B cell (primary cell): Measurements from ENCODE around the gene PRR35.

ENCODE experiments used
- CTCF ChIP-seq: fragments of 200-600 bp; IDR thresholded peaks from one replicate; pipeline ENCODE4 v1.8.0; 2022; ENCODE audit warnings: antibody characterized with exemption, mild to moderate bottlenecking
- EZH2 ChIP-seq: IDR thresholded peaks from 2 replicates; pipeline ENCODE4 v1.6.1; 2012; ENCODE audit warnings: borderline replicate concordance, low read depth, mild to moderate bottlenecking, moderate library complexity, low read length; ENCODE audit not compliant: insufficient read depth, poor library complexity, severe bottlenecking

- TF ChIP-seq CTCF (no peak), EZH2 (no peak)
Observed at GRCh38 chr16:512802-513201, 47.4 kb upstream of the PRR35 start.
